HFFc6 (cell line): ENCODE results near the gene BMF. TPM values are rescaled to one million over a fixed set of nuclear protein-coding genes. Genes with fewer than 3 reads are reported as not detected.

Source experiments
- DNase-seq: peaks from one replicate; pipeline ENCODE4 v3.0.0-alpha.2; 2018
- H3K27ac Mint-ChIP-seq: 2 replicates; pipeline ENCODE4 v1.8.0; 2020; ENCODE audit warnings: mild to moderate bottlenecking, mixed read lengths
- H3K27me3 Mint-ChIP-seq: 2 replicates; pipeline ENCODE4 v1.8.0; 2021; ENCODE audit warnings: mild to moderate bottlenecking, moderate library complexity, mixed read lengths; ENCODE audit not compliant: insufficient read depth
- H3K36me3 Mint-ChIP-seq: 2 replicates; pipeline ENCODE4 v1.8.0; 2021; ENCODE audit warnings: low read depth, mixed read lengths
- H3K4me1 Mint-ChIP-seq: 2 replicates; pipeline ENCODE4 v1.8.0; 2020; ENCODE audit warnings: low read depth, mixed read lengths
- H3K4me3 Mint-ChIP-seq: 2 replicates; pipeline ENCODE4 v1.8.0; 2020; ENCODE audit warnings: mild to moderate bottlenecking, moderate library complexity, mixed read lengths
- H3K9me3 Mint-ChIP-seq: 2 replicates; pipeline ENCODE4 v1.8.0; 2020; ENCODE audit warnings: mild to moderate bottlenecking, mixed read lengths
- CTCF ChIP-seq: fragments of 200-600 bp; sonication (generic); IDR thresholded peaks from 2 replicates; pipeline ENCODE4 v1.5.0; 2021; ENCODE audit warnings: antibody characterized with exemption, mild to moderate bottlenecking
- total RNA-seq, 6 experiments: library from RNA; stranded (reverse); fragmentation: NEBNext Ultra II Directional; extraction: Animal tissue kit (Norgen Biotek cat#: 25700); gene quantifications; 2 replicates in 1 of 6; 3 replicates in 5 of 6; pipeline ENCODE4 v1.2.3, GENCODE V29; 2021

Gene BMF
- total RNA-seq, 6 experiments from 2014 or later = 0.57 to 1.2 (median 0.81) TPM

- Mint-ChIP-seq H3K36me3 (no peaks in the 10 kb centered on the region), H3K9me3 (0 out of 2 replicates have a peak, but pooled peaks cover 4% of the 10 kb centered on the region), H3K27me3 (no peaks in the 10 kb centered on the region), H3K4me1 (peaks cover 43% of the 10 kb centered on the region), H3K27ac (peak overlapping the region; percentile 64), H3K4me3 (peak overlapping the region; percentile 28; the same call in 1 of the 2 replicates)
- TF ChIP-seq CTCF = no peak
- peak; percentile 68 for DNase-seq
Measured at GRCh38 chr15:40046721-40047414, 61.8 kb downstream of the BMF start.

- Mint-ChIP-seq H3K36me3 (no peaks in the 10 kb centered on the region), H3K27me3 (no peaks in the 10 kb centered on the region), H3K27ac (no peak overlapping the region), H3K9me3 (0 out of 2 replicates have a peak, but pooled peaks cover 4% of the 10 kb centered on the region), H3K4me3 (no peak overlapping the region; the same call in 1 of the 2 replicates), H3K4me1 (peaks cover 45% of the 10 kb centered on the region)
- no peak for DNase-seq
- no peak for TF ChIP-seq CTCF
Measured at GRCh38 chr15:40045572-40046217, 63.0 kb downstream of the BMF start.

GRCh38 chr15:40044717-40045571, 63.7 kb downstream of the BMF start:
- DNase-seq = peak; percentile 74
- H3K36me3 Mint-ChIP-seq = no peaks in the 10 kb centered on the region
- no peak overlapping the region for H3K27ac Mint-ChIP-seq
- TF ChIP-seq CTCF = peak; percentile 95
- H3K4me1 Mint-ChIP-seq = peaks cover 52% of the 10 kb centered on the region
- H3K9me3 Mint-ChIP-seq = 0 out of 2 replicates have a peak, but pooled peaks cover under 1% of the 10 kb centered on the region
- H3K27me3 Mint-ChIP-seq = no peaks in the 10 kb centered on the region
- H3K4me3 Mint-ChIP-seq = peak overlapping the region; percentile 82

GRCh38 chr15:40043927-40044716, 64.6 kb downstream of the BMF start:
- no peaks in the 10 kb centered on the region for H3K9me3 Mint-ChIP-seq
- DNase-seq = no peak
- 0 out of 2 replicates have a peak, but pooled peaks cover 3% of the 10 kb centered on the region for H3K36me3 Mint-ChIP-seq
- peaks cover 59% of the 10 kb centered on the region for H3K4me1 Mint-ChIP-seq
- no peak overlapping the region for H3K4me3 Mint-ChIP-seq
- no peaks in the 10 kb centered on the region; the same call in 1 of the 2 replicates for H3K27me3 Mint-ChIP-seq
- H3K27ac Mint-ChIP-seq = no peak overlapping the region
- TF ChIP-seq CTCF = no peak
